Immature natural killer cell (primary cell): ENCODE results near the gene LRRC45. TPM values are rescaled to one million over a fixed set of nuclear protein-coding genes. Genes with fewer than 3 reads are reported as not detected.
A peak's percentile ranks its signal among the peaks of the same experiment; 100 is the strongest.

Experiments
- DNase-seq, 3 donors: peaks; one replicate each; pipeline ENCODE4 v3.0.0; 2022; ENCODE audit warnings: mixed read lengths in 1 of 3
- H3K27ac Mint-ChIP-seq, 6 donors: one replicate each; pipeline ENCODE4 v1.8.0; 2020; ENCODE audit warnings: mixed read lengths in 6 of 6, mild to moderate bottlenecking in 5 of 6, inconsistent platforms in 4 of 6, moderate library complexity in 3 of 6
- H3K27me3 Mint-ChIP-seq, 3 donors: one replicate each; pipeline ENCODE4 v1.8.0; 2020 to 2021; ENCODE audit warnings: low read depth in 3 of 3, mild to moderate bottlenecking in 3 of 3, mixed read lengths in 3 of 3, moderate library complexity in 3 of 3, inconsistent platforms in 1 of 3
- H3K36me3 Mint-ChIP-seq, 3 donors: one replicate each; pipeline ENCODE4 v1.8.0; 2020; ENCODE audit warnings: mixed read lengths in 3 of 3, inconsistent platforms in 2 of 3, mild to moderate bottlenecking in 2 of 3
- H3K4me1 Mint-ChIP-seq, 2 donors: one replicate each; pipeline ENCODE4 v1.8.0; 2020; ENCODE audit warnings: inconsistent platforms in 2 of 2, mild to moderate bottlenecking in 2 of 2, mixed read lengths in 2 of 2, moderate library complexity in 1 of 2
- H3K4me3 Mint-ChIP-seq, 5 donors: one replicate each; pipeline ENCODE4 v1.8.0; 2020; ENCODE audit warnings: mild to moderate bottlenecking in 5 of 5, mixed read lengths in 5 of 5, inconsistent platforms in 3 of 5, moderate library complexity in 3 of 5
- H3K9me3 Mint-ChIP-seq, 6 donors: one replicate each; pipeline ENCODE4 v1.8.0; 2020; ENCODE audit warnings: mild to moderate bottlenecking in 6 of 6, mixed read lengths in 6 of 6, inconsistent platforms in 4 of 6, moderate library complexity in 3 of 6
- polyA plus RNA-seq, 3 donors: library from polyadenylated mRNA; unstranded; fragments of 300-500 nt; fragmentation: Illumina TruSeq; gene quantifications; one replicate each; pipeline ENCODE4 v1.2.3, GENCODE V29; 2021

The LRRC45 gene
- polyA plus RNA-seq, 3 donors from 2014 or later: 4.7 to 9.9 (median 5.2) TPM

DNA sequence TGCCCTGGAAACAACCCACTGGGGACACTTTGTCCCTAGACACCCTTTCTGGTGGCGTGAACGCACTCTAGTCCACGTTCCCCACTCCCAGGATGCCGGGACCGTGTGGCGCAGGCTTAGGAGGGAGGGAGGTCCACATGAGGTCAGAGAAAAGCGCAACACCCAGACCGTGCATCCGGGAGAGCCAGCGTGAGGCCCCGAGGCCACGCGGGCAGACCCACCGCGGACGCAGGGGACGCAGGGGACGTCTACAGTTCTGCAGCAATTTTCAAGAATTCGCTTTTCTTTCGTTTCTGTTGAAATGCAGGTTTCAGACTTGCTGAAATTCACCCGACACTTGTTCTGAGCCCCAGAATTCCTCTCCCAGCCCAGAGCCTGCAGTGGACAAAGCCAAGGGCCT lies 23.8 kb downstream of the LRRC45 start:
- H3K27me3 Mint-ChIP-seq: no peaks in the 10 kb centered on the region
- no peak overlapping the region for H3K27ac Mint-ChIP-seq
- DNase-seq: no peak
- H3K9me3 Mint-ChIP-seq: no peaks in the 10 kb centered on the region
- H3K36me3 Mint-ChIP-seq: peaks cover 0 to 5% (median 0%) of the 10 kb centered on the region in 3 donors
- H3K4me3 Mint-ChIP-seq: peak overlapping the region in 1 of 5 donors; percentile 33
- peaks cover 7 to 14% of the 10 kb centered on the region in 2 donors for H3K4me1 Mint-ChIP-seq

- Mint-ChIP-seq H3K4me3 (peak overlapping the region in 1 of 5 donors; percentile 40), H3K27me3 (no peaks in the 10 kb centered on the region), H3K36me3 (peaks cover 0 to 5% (median 0%) of the 10 kb centered on the region in 3 donors), H3K4me1 (peaks cover 7 to 14% of the 10 kb centered on the region in 2 donors), H3K9me3 (no peaks in the 10 kb centered on the region), H3K27ac (no peak overlapping the region)
- DNase-seq: no peak
Observed at GRCh38 chr17:82047379-82047778, 24.3 kb downstream of the LRRC45 start.

GRCh38 chr17:82047914-82048570 lies 24.9 kb downstream of the LRRC45 start:
- no peaks in the 10 kb centered on the region for H3K9me3 Mint-ChIP-seq
- H3K27ac Mint-ChIP-seq: no peak overlapping the region
- H3K36me3 Mint-ChIP-seq: peaks cover 0 to 5% (median 0%) of the 10 kb centered on the region in 3 donors
- H3K27me3 Mint-ChIP-seq: peaks cover 0 to 2% (median 0%) of the 10 kb centered on the region in 3 donors
- peaks cover 7 to 19% of the 10 kb centered on the region in 2 donors for H3K4me1 Mint-ChIP-seq
- peak overlapping the region in 1 of 5 donors; percentile 40 for H3K4me3 Mint-ChIP-seq
- DNase-seq: no peak

DNA sequence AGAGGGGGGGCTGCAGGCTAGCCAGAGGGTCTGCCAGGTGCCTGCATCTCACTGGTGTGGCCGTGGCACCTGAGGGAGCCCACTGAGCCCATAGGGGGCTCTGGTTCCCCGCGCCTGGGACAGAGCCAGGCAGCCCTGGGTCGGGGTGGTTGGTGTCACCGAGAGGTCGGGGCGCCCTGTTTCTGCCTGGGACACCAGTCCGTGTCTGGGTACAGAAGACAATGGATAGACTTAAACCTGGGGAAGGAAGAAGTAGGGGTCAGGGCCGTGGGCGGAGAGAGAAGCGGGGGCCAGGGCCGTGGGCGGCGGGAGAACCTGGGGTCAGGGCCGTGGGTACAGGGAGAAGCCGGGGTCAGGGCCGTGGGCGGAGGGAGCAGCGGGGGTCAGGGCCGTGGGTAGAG lies 25.5 kb downstream of the LRRC45 start:
- no peak overlapping the region for H3K27ac Mint-ChIP-seq
- H3K9me3 Mint-ChIP-seq: no peaks in the 10 kb centered on the region
- H3K4me3 Mint-ChIP-seq: no peak overlapping the region
- H3K27me3 Mint-ChIP-seq: peaks cover 0 to 2% (median 0%) of the 10 kb centered on the region in 3 donors
- H3K4me1 Mint-ChIP-seq: peaks cover 7 to 25% of the 10 kb centered on the region in 2 donors
- H3K36me3 Mint-ChIP-seq: peaks cover 0 to 5% (median 0%) of the 10 kb centered on the region in 3 donors
- DNase-seq: no peak

DNA sequence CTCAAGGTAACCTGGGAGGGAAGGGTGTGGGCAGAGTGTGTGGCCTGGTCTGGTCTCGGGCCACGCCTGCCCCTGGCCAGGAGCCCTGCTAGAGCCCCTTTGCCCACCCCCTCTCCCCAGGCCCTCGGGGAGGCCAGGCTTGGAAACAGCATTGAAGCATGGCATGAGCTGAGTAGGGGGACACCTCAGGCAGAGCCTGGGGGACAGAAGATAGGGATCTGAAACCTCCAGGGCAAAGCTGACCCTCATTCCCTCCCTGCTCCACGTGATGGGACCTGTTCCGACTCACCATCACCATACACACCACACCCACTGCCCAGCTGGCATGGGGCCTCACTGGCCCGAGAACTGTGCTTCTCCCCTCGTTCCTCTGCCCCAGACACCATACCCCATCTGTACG lies 26.0 kb downstream of the LRRC45 start:
- Mint-ChIP-seq H3K36me3 (peaks cover 0 to 5% (median 0%) of the 10 kb centered on the region in 3 donors), H3K4me3 (peak overlapping the region in 3 of 5 donors; percentile 23 to 36 (median 35)), H3K27ac (no peak overlapping the region), H3K27me3 (peaks cover 0 to 2% (median 0%) of the 10 kb centered on the region in 3 donors), H3K4me1 (peaks cover 7 to 25% of the 10 kb centered on the region in 2 donors), H3K9me3 (no peaks in the 10 kb centered on the region)
- DNase-seq: no peak

DNA sequence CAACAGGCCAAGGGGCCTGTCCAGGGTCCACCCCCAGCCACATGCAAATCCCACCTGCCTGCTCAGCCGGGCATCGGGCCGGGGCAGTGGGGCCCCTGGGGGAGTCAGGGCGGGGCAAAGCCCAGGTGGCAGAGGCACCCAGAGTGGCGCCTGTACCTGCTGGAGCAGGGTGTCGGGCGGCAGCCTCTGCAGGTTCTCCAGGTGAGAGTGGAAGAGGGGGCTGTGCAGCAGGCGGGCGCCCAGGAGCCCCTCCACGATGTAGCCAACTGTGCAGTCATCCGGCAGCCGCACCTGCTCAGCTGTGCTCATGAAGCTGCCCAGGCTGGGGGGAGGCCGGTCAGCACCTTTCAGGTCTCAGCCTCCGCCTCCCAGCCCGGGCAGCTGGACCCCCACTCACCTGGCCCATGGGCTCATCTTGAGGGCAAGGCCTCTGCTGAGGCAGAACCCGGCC lies 26.4 kb downstream of the LRRC45 start:
- H3K4me1 Mint-ChIP-seq: peaks cover 7 to 25% of the 10 kb centered on the region in 2 donors
- H3K27me3 Mint-ChIP-seq: peaks cover 0 to 2% (median 0%) of the 10 kb centered on the region in 3 donors
- peaks cover 0 to 5% (median 0%) of the 10 kb centered on the region in 3 donors for H3K36me3 Mint-ChIP-seq
- DNase-seq: no peak
- H3K27ac Mint-ChIP-seq: no peak overlapping the region
- no peaks in the 10 kb centered on the region for H3K9me3 Mint-ChIP-seq
- H3K4me3 Mint-ChIP-seq: peak overlapping the region in 2 of 5 donors; percentile 79 to 86

DNA sequence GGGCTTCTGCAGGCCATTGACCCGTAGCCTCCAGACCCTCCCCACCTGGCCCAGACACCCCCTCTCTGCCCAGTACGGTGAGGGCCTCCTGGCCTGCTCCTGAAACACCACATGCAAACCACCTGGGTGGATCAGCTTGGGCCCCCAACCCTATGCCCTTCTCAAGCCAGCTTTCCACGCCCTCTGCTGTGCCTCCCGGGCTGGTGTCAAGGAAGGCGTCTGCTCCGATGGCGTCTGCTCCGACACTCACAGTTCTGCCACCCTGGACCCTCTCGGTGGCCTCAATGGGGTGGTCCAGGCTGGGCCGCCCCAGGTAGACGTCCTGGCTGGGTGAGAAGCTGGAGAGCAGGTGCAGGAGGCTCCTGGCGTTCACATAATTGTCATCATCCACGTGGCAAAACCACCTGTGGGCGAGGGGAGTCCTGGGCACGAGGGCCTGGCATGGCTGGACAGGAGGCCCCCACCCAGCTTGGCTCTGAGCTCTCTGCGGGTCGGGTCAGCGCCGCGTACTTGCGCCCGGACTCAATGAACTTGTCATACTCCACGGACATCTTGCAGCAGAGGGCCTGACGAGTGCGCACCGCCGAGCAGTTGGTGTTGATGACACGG lies 27.2 kb downstream of the LRRC45 start:
- no peak overlapping the region for H3K27ac Mint-ChIP-seq
- peak overlapping the region; percentile 75 to 87 (median 80) for H3K4me3 Mint-ChIP-seq
- H3K9me3 Mint-ChIP-seq: no peaks in the 10 kb centered on the region
- peaks cover 0 to 2% (median 0%) of the 10 kb centered on the region in 3 donors for H3K27me3 Mint-ChIP-seq
- peaks cover 0 to 5% (median 0%) of the 10 kb centered on the region in 3 donors for H3K36me3 Mint-ChIP-seq
- DNase-seq: no peak
- H3K4me1 Mint-ChIP-seq: peaks cover 7 to 25% of the 10 kb centered on the region in 2 donors

GRCh38 chr17:82050761-82051641 lies 27.9 kb downstream of the LRRC45 start:
- no peak for DNase-seq
- peak overlapping the region in 1 of 6 donors; percentile 78 for H3K27ac Mint-ChIP-seq

DNA sequence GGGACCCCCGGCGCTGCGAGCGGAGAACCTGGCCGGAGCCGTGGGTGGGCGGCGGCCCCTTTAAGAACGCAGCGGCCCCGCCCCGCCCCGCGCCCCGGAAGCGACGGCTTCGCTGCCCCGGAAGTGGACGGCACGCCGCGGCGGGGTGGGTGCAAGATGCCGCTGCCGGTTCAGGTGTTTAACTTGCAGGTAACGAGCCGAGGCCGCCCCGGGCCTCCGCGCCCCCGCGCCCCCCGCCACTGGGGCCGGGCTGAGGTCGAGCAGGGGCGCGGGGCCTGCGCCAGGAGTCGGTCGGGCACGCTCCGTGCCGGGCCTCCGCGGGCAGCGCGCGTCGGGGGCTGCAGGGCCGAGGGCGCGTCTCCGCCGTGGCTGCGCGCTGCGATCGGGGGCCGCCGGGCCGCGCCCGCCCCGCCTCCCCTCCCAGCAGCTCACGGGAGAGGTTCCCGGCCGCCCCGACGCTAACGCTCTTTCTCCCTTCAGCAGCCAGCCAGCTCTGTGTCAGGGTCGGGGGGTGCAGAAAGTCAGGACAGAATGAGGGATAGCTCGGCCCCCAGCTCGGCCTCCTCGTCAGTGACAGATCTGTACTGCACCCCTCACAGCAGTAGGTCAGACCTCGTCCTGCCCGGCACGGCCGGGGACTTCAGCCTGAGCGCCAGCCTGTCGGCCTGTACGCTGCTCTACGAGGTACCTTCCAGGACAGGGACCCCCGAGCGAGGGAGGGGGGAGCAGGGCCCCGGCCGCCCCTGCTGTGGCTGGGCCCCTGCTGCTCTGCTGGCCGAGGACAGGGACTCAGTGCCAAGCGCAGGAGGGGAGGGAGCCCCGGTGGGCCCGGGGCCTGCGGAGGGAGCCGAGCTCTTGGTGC lies 28.9 kb downstream of the LRRC45 start, which contains the start of the genes GPS1 and RFNG:
TSS of gene GPS1 (plus strand) at position 123 of the 862 bp plus-strand sequence. CDS start at position 157, 34 bp downstream.
TSS of gene RFNG (minus strand) at position 36 of the 862 bp plus-strand sequence. CDS start 45 bp downstream, outside the sequence.
- peak within 1 kb of the TSS in 4 of 6 donors; percentile 14 to 84 (median 74) for H3K27ac Mint-ChIP-seq
- DNase-seq: peak; percentile 69 to 73 (median 73)
- no peaks in the 10 kb centered on the region for H3K9me3 Mint-ChIP-seq
- H3K36me3 Mint-ChIP-seq: no peaks in the 10 kb centered on the region
- peaks cover 0 to 2% (median 0%) of the 10 kb centered on the region in 3 donors for H3K27me3 Mint-ChIP-seq
- H3K4me3 Mint-ChIP-seq: peak within 1 kb of the TSS; percentile 79 to 87 (median 80)
- peaks cover 7 to 25% of the 10 kb centered on the region in 2 donors for H3K4me1 Mint-ChIP-seq

More at GRCh38 chr17:82050761-82051641, 27.9 kb downstream of the LRRC45 start:
- Mint-ChIP-seq H3K4me3 (peak overlapping the region; percentile 75 to 87 (median 80)), H3K36me3 (peaks cover 0 to 5% (median 0%) of the 10 kb centered on the region in 3 donors), H3K9me3 (no peaks in the 10 kb centered on the region), H3K4me1 (peaks cover 7 to 25% of the 10 kb centered on the region in 2 donors), H3K27me3 (peaks cover 0 to 2% (median 0%) of the 10 kb centered on the region in 3 donors)

- Mint-ChIP-seq H3K36me3 (no peaks in the 10 kb centered on the region), H3K4me1 (peaks cover 7 to 20% of the 10 kb centered on the region in 2 donors), H3K9me3 (no peaks in the 10 kb centered on the region), H3K27ac (peak overlapping the region in 2 of 6 donors; percentile 70 to 84), H3K4me3 (peak overlapping the region; percentile 68 to 81 (median 76)), H3K27me3 (peaks cover 0 to 2% (median 0%) of the 10 kb centered on the region in 3 donors)
- DNase-seq: no peak
Observed at GRCh38 chr17:82052638-82053059, 29.5 kb downstream of the LRRC45 start.

- peak overlapping the region in 3 of 6 donors; percentile 23 to 62 (median 40) for H3K27ac Mint-ChIP-seq
- no peak for DNase-seq
- no peaks in the 10 kb centered on the region for H3K36me3 Mint-ChIP-seq
- peak overlapping the region; percentile 64 to 81 (median 74) for H3K4me3 Mint-ChIP-seq
- H3K4me1 Mint-ChIP-seq: peaks cover 7 to 18% of the 10 kb centered on the region in 2 donors
- peaks cover 0 to 2% (median 0%) of the 10 kb centered on the region in 3 donors for H3K27me3 Mint-ChIP-seq
- H3K9me3 Mint-ChIP-seq: no peaks in the 10 kb centered on the region
Observed at GRCh38 chr17:82053130-82053529, 30.0 kb downstream of the LRRC45 start.

GRCh38 chr17:82053556-82054263 lies 30.6 kb downstream of the LRRC45 start:
- peaks cover 7 to 18% of the 10 kb centered on the region in 2 donors for H3K4me1 Mint-ChIP-seq
- peak overlapping the region in 4 of 6 donors; percentile 23 to 62 (median 50) for H3K27ac Mint-ChIP-seq
- peaks cover 0 to 2% (median 0%) of the 10 kb centered on the region in 3 donors for H3K27me3 Mint-ChIP-seq
- no peaks in the 10 kb centered on the region for H3K9me3 Mint-ChIP-seq
- peak overlapping the region; percentile 64 to 81 (median 74) for H3K4me3 Mint-ChIP-seq
- no peaks in the 10 kb centered on the region for H3K36me3 Mint-ChIP-seq
- DNase-seq: no peak
